ENCODE measurements around the gene TMEM158. TPM values are rescaled to one million over a fixed set of nuclear protein-coding genes. Genes with fewer than 3 reads are reported as not detected.

The TMEM158 gene
- total RNA-seq, 1 experiment from 2014 or later, result 25.8 TPM

GRCh38 chr3:45269952-45270351, 43.9 kb upstream of the TMEM158 start:
- ATAC-seq (no peak), DNase-seq (ENCODE audit: low read depth, low spot score) (no peak)
- no peaks in the 10 kb centered on the region for H4K20me1 ChIP-seq (ENCODE audit: insufficient read depth)
- CTCF ChIA-PET, result no interaction called here
- no peak overlapping the region for H3K4me3 ChIP-seq (replicated peaks in 1 of 2; ENCODE audit: low read depth in 1 of 2, low read length in 2 of 2)
- RAD21 ChIA-PET (ENCODE audit: low non-redundant PET in 1 of 2, low total read pairs in 2 of 2, uncharacterized antibody in 2 of 2, unreplicated experiment in 2 of 2), result no interaction called here
- no peak overlapping the region for H3K27ac ChIP-seq (ENCODE audit: low read depth, low read length)
- no peaks in the 10 kb centered on the region for H3K36me3 ChIP-seq (ENCODE audit: control insufficient read depth in 1 of 2, insufficient read depth in 2 of 2, low read length in 2 of 2)
- no TSS peak for BruUV-seq (replicated peaks)
- no peaks in the 10 kb centered on the region for H3K4me1 ChIP-seq (ENCODE audit: control insufficient read depth in 1 of 2, insufficient read depth in 2 of 2, low read length in 2 of 2)
- H2AFZ ChIP-seq (ENCODE audit: low read depth, low read length, poor library complexity, severe bottlenecking), result no peak overlapping the region
- no peaks in the 10 kb centered on the region for H3K27me3 ChIP-seq (ENCODE audit: insufficient read depth, low read length)
- H3K79me2 ChIP-seq (ENCODE audit: insufficient read depth, low read length), result no peaks in the 10 kb centered on the region
- POLR2A ChIA-PET, result no interaction called here
- TF ChIP-seq ELF1 (IDR thresholded peaks at IDR 0.05; ENCODE audit: borderline replicate concordance, low read depth) (no peak), ATF3 (IDR thresholded peaks at IDR 0.05) (no peak), EZH2phosphoT487 (IDR thresholded peaks at IDR 0.05; ENCODE audit: borderline replicate concordance) (no peak), ZNF274 (IDR thresholded peaks at IDR 0.05; ENCODE audit: low read depth, low read length) (no peak), JUND (IDR thresholded peaks at IDR 0.05) (no peak), SP1 (IDR thresholded peaks at IDR 0.05; ENCODE audit: low read depth) (no peak), MAX (IDR thresholded peaks at IDR 0.05) (no peak), POLR2A (IDR thresholded peaks at IDR 0.05; ENCODE audit: borderline replicate concordance, extremely low read depth, insufficient read depth, insufficient read length) (no peak), SIN3A (IDR thresholded peaks at IDR 0.05; ENCODE audit: low read depth) (no peak), CBX3 (IDR thresholded peaks at IDR 0.05; ENCODE audit: low read depth) (no peak), EGR1 (IDR thresholded peaks at IDR 0.05; ENCODE audit: low read depth) (no peak)
- no peak overlapping the region for H3K9ac ChIP-seq (ENCODE audit: low read length)
- H3K9me3 ChIP-seq (ENCODE audit: control insufficient read depth in 1 of 2, insufficient read depth in 1 of 2, low read depth in 1 of 2, low read length in 2 of 2), result no peaks in the 10 kb centered on the region
- no peak overlapping the region for H3K4me2 ChIP-seq (ENCODE audit: low read length)
- intact Hi-C loops (cut with micrococcal nuclease), result no loop called here
- H3K9me2 ChIP-seq (ENCODE audit: insufficient read depth), result no peaks in the 10 kb centered on the region

- CTCF ChIA-PET, result no interaction called here
- RAD21 ChIA-PET (ENCODE audit: low non-redundant PET in 1 of 2, low total read pairs in 2 of 2, uncharacterized antibody in 2 of 2, unreplicated experiment in 2 of 2), result no interaction called here
- H3K27me3 ChIP-seq (ENCODE audit: insufficient read depth, low read length), result no peaks in the 10 kb centered on the region
- no peak for TF ChIP-seq TCF7L2 (IDR thresholded peaks at IDR 0.05; ENCODE audit: borderline replicate concordance, extremely low read depth, insufficient read depth, insufficient read length)
- no peak for TF ChIP-seq CTCF (IDR thresholded peaks at IDR 0.05 in 2 of 3, conservative IDR thresholded peaks at IDR 0.05 in 1 of 3; ENCODE audit: borderline replicate concordance in 1 of 3, insufficient read depth in 1 of 3, low read depth in 2 of 3, low read length in 2 of 3)
- TF ChIP-seq ZFX (IDR thresholded peaks at IDR 0.05), result no peak
- TF ChIP-seq REST (IDR thresholded peaks at IDR 0.05; ENCODE audit: low read depth), result no peak
- TF ChIP-seq EZH2 (IDR thresholded peaks at IDR 0.05), result no peak
- no peak for TF ChIP-seq FOSL1 (IDR thresholded peaks at IDR 0.05; ENCODE audit: low read depth)
- TF ChIP-seq CEBPB (IDR thresholded peaks at IDR 0.05; ENCODE audit: low read depth), result no peak
- no peak for TF ChIP-seq SP1 (IDR thresholded peaks at IDR 0.05; ENCODE audit: low read depth)
- TF ChIP-seq ATF3 (IDR thresholded peaks at IDR 0.05), result no peak
- no peak for TF ChIP-seq EGR1 (IDR thresholded peaks at IDR 0.05; ENCODE audit: low read depth)
- no peaks in the 10 kb centered on the region for H3K36me3 ChIP-seq (ENCODE audit: control insufficient read depth in 1 of 2, insufficient read depth in 2 of 2, low read length in 2 of 2)
- no TSS peak for BruUV-seq (replicated peaks)
- no peaks in the 10 kb centered on the region for H3K4me1 ChIP-seq (ENCODE audit: control insufficient read depth in 1 of 2, insufficient read depth in 2 of 2, low read length in 2 of 2)
- no peak overlapping the region for H2AFZ ChIP-seq (ENCODE audit: low read depth, low read length, poor library complexity, severe bottlenecking)
- no peak overlapping the region for H3K4me3 ChIP-seq (replicated peaks in 1 of 2; ENCODE audit: low read depth in 1 of 2, low read length in 2 of 2)
- POLR2A ChIA-PET, result no interaction called here
- H3K27ac ChIP-seq (ENCODE audit: low read depth, low read length), result no peak overlapping the region
- DNase-seq (ENCODE audit: low read depth, low spot score), result no peak
- ATAC-seq, result no peak
- H3K4me2 ChIP-seq (ENCODE audit: low read length), result no peak overlapping the region
- no peaks in the 10 kb centered on the region for H3K9me3 ChIP-seq (ENCODE audit: control insufficient read depth in 1 of 2, insufficient read depth in 1 of 2, low read depth in 1 of 2, low read length in 2 of 2)
- no peaks in the 10 kb centered on the region for H3K9me2 ChIP-seq (ENCODE audit: insufficient read depth)
- intact Hi-C loops (cut with micrococcal nuclease), result no loop called here
- H3K9ac ChIP-seq (ENCODE audit: low read length), result no peak overlapping the region
- H4K20me1 ChIP-seq (ENCODE audit: insufficient read depth), result no peaks in the 10 kb centered on the region
- H3K79me2 ChIP-seq (ENCODE audit: insufficient read depth, low read length), result no peaks in the 10 kb centered on the region
Observed at GRCh38 chr3:45267097-45267496, 41.0 kb upstream of the TMEM158 start.

All from HCT116 (cell line).